Transverse colon (tissue), 4 donors: ENCODE data around the gene LRRC70.

Experiments used
- CTCF ChIP-seq, 5 experiments: fragments of 200-600 bp in 3 of 5; fragments of 450-650 bp in 2 of 5; sonication (generic) in 3 of 5; IDR thresholded peaks; 1 replicate in 2 of 5; 2 replicates in 3 of 5; pipeline ENCODE4 v1.5.1; 2016 to 2017; ENCODE audit warnings: antibody characterized with exemption in 5 of 5, inconsistent platforms in 3 of 5, mild to moderate bottlenecking in 2 of 5, moderate library complexity in 1 of 5
- POLR2AphosphoS5 ChIP-seq, 3 donors: sonication (generic); formaldehyde crosslinking; IDR thresholded peaks; one replicate each; pipeline ENCODE4 v1.6.1; 2016; ENCODE audit warnings: antibody characterized with exemption in 3 of 3

GRCh38 chr5:62560786-62561185 lies 17.8 kb upstream of the LRRC70 start:
- TF ChIP-seq CTCF (IDR thresholded peaks at IDR 0.05) (no peak), POLR2AphosphoS5 (IDR thresholded peaks at IDR 0.05) (no peak)
